Measurements from ENCODE around the gene S100A7A. TPM values are rescaled to one million over a fixed set of nuclear protein-coding genes. Genes with fewer than 3 reads are reported as not detected.

Gene S100A7A
- total RNA-seq, 2 experiments from 2014 or later: not detected

- Mint-ChIP-seq H3K27ac (no peak overlapping the region), H3K36me3 (ENCODE audit: low read depth) (no peaks in the 10 kb centered on the region)
- no peak for TF ChIP-seq CTCF (IDR thresholded peaks at IDR 0.05)
Measured at GRCh38 chr1:153431427-153431826, 15.1 kb downstream of the S100A7A start.

GRCh38 chr1:153431928-153432327 lies 15.6 kb downstream of the S100A7A start:
- POLR2A ChIA-PET: no interaction called here
- H3K27me3 Mint-ChIP-seq: peaks cover 39% of the 10 kb centered on the region

More at GRCh38 chr1:153431427-153431826, 15.1 kb downstream of the S100A7A start:
- no peak for ATAC-seq (ENCODE audit: poor library complexity)
- no peak overlapping the region for H3K4me3 ChIP-seq (ENCODE audit: low read length)
- POLR2A ChIA-PET: no interaction called here
- H3K27me3 ChIP-seq (ENCODE audit: control insufficient read depth in 1 of 2, insufficient read depth in 2 of 2, low read length in 2 of 2): peaks cover 10 to 17% of the 10 kb centered on the region in 2 experiments
- CTCF ChIA-PET: no interaction called here
- no peaks in the 10 kb centered on the region for H3K9me3 ChIP-seq (ENCODE audit: control insufficient read depth in 1 of 2, insufficient read depth in 1 of 2, low read length in 2 of 2)
- Mint-ChIP-seq H3K4me3 (no peak overlapping the region), H3K9me3 (no peaks in the 10 kb centered on the region), H3K4me1 (ENCODE audit: low read depth) (no peaks in the 10 kb centered on the region), H3K27me3 (peaks cover 39% of the 10 kb centered on the region)
- intact Hi-C loops (cut with DNase I, micrococcal nuclease): no loop called here
- DNase-seq: no peak
- H3K27ac ChIP-seq (ENCODE audit: low read depth in 1 of 2, low read length in 2 of 2): no peak overlapping the region
- H3K4me1 ChIP-seq (ENCODE audit: insufficient read depth, low read length): no peaks in the 10 kb centered on the region
- H3K36me3 ChIP-seq (ENCODE audit: insufficient read depth, low read length): no peaks in the 10 kb centered on the region

GRCh38 chr1:153432874-153433681 lies 16.8 kb downstream of the S100A7A start:
- Mint-ChIP-seq H3K27me3 (peaks cover 28% of the 10 kb centered on the region), H3K4me3 (no peak overlapping the region), H3K27ac (no peak overlapping the region), H3K4me1 (ENCODE audit: low read depth) (no peaks in the 10 kb centered on the region), H3K36me3 (ENCODE audit: low read depth) (no peaks in the 10 kb centered on the region), H3K9me3 (no peaks in the 10 kb centered on the region)
- Histone ChIP-seq H3K4me3 (ENCODE audit: low read length) (no peak overlapping the region), H3K36me3 (ENCODE audit: insufficient read depth, low read length) (no peaks in the 10 kb centered on the region), H3K4me1 (ENCODE audit: insufficient read depth, low read length) (no peaks in the 10 kb centered on the region), H3K27me3 (ENCODE audit: control insufficient read depth in 1 of 2, insufficient read depth in 2 of 2, low read length in 2 of 2) (peaks cover 10 to 14% of the 10 kb centered on the region in 2 experiments), H3K9me3 (ENCODE audit: control insufficient read depth in 1 of 2, insufficient read depth in 1 of 2, low read length in 2 of 2) (no peaks in the 10 kb centered on the region), H3K27ac (ENCODE audit: low read depth in 1 of 2, low read length in 2 of 2) (no peak overlapping the region)
- CTCF ChIA-PET: no interaction called here
- POLR2A ChIA-PET: no interaction called here
- intact Hi-C loops (cut with DNase I, micrococcal nuclease): no loop called here
- no peak for TF ChIP-seq CTCF (IDR thresholded peaks at IDR 0.05)
- ATAC-seq (ENCODE audit: poor library complexity) (no peak), DNase-seq (no peak)

More at GRCh38 chr1:153431928-153432327, 15.6 kb downstream of the S100A7A start:
- H3K4me1 Mint-ChIP-seq (ENCODE audit: low read depth): no peaks in the 10 kb centered on the region
- no peaks in the 10 kb centered on the region for H3K9me3 ChIP-seq (ENCODE audit: control insufficient read depth in 1 of 2, insufficient read depth in 1 of 2, low read length in 2 of 2)
- no peaks in the 10 kb centered on the region for H3K36me3 ChIP-seq (ENCODE audit: insufficient read depth, low read length)
- no peaks in the 10 kb centered on the region for H3K4me1 ChIP-seq (ENCODE audit: insufficient read depth, low read length)
- no peak overlapping the region for H3K4me3 Mint-ChIP-seq
- H3K9me3 Mint-ChIP-seq: no peaks in the 10 kb centered on the region
- ATAC-seq (ENCODE audit: poor library complexity) (no peak), DNase-seq (no peak)
- H3K4me3 ChIP-seq (ENCODE audit: low read length): no peak overlapping the region
- no peak overlapping the region for H3K27ac ChIP-seq (ENCODE audit: low read depth in 1 of 2, low read length in 2 of 2)
- no peaks in the 10 kb centered on the region for H3K36me3 Mint-ChIP-seq (ENCODE audit: low read depth)
- CTCF ChIA-PET: no interaction called here
- intact Hi-C loops (cut with DNase I, micrococcal nuclease): no loop called here
- peaks cover 10 to 16% of the 10 kb centered on the region in 2 experiments for H3K27me3 ChIP-seq (ENCODE audit: control insufficient read depth in 1 of 2, insufficient read depth in 2 of 2, low read length in 2 of 2)
- TF ChIP-seq CTCF (IDR thresholded peaks at IDR 0.05): no peak
- H3K27ac Mint-ChIP-seq: no peak overlapping the region

All from CD4-positive, alpha-beta T cell (primary cell).